HG02798 (cell line): Measurements from ENCODE around the gene SEMA4D.

Source experiments
- ATAC-seq: cut with Tn5 transposase; IDR thresholded peaks from one replicate; pipeline ENCODE4 v1.9.1; 2021; ENCODE audit warnings: mild to moderate bottlenecking; ENCODE audit not compliant: unreplicated experiment, poor library complexity

The SEMA4D gene

DNA sequence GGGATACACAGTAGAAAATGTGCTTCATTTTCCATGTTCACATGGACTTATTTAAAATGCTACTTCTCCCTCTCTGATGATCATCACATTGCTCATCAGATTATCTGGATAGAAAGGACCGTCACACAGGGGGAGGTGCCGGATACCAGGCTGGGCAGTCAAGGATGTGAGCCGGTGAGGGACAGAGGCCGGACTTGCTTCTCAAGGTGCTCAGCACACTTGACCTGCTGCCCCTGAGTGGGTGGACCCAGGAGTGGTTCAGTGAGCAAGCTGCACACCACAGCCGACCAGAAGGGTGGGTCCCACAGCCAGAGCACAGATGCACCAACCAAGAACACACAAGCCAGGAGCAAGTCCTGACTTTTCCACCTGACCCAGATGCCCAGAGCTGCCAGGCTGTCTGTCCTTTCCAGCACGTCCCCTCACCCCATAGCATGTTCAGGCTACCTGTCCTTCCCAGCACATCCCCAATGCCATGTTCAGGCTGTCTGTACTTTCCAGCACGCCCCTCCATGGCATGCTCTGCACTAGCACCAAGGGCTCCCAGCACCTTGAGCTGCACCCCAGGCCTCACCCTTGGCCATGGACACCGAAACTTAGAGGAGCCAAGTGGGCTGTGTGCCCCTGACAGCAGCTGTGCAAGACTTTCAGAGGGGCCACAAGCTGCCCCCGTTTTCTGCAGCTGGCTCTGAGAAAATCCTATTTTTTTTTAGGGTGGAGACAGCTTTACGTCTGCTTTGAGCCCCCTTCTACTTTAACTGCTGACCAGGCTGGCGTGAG, 101.8 kb downstream of the SEMA4D start:
- no peak for ATAC-seq

DNA sequence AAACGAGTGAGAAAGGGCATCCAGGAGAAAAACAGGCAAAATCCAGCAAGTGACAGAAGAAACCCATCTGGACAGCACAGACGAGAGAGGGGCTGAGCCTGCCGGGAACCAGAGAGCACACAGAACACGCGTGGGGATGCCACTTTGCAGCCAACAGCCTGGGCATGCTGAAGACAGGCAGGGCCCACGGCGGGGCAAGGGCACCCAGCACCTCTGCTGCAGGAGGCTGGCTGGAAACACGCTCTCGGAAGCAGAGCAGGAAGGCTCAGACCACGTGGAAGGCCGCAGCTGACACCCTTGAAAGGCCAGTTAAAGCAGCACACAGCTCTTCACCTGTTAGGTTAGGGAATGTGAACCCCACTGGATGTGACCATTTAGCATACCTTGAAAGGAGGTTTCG, 103.5 kb downstream of the SEMA4D start:
- no peak for ATAC-seq

- ATAC-seq, result no peak
These were observed 106.3 kb downstream of the SEMA4D start for GRCh38 chr9:89391585-89391984.

DNA sequence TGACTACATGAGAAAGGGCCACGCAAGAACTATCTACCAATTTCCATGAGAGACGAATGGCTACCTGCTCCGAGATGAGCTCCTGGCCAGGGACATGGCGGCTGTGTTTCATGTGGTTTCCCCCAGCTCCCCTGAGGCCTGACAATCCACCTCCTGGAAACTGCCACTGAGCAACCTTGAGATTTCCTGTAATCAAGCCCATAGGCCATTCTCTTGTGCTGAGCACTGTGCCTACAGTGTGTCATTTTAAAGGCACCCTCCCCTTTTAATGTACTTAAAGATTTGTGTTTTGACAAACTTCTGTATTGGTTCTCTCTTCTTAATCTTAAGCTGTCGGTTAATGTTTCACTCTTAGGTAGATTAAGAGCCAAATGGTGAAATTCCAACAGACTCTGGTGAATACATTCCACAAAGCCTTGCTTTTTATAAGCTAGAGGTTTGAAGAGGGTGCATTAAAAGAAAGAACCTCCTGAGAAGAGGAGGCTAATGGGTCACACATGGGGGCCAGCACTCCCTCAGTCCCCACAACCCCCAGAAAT, 107.3 kb downstream of the SEMA4D start:
- no peak for ATAC-seq

- no peak for ATAC-seq
These were observed 107.8 kb downstream of the SEMA4D start for GRCh38 chr9:89390068-89390555.

GRCh38 chr9:89388868-89389177, 109.1 kb downstream of the SEMA4D start:
- ATAC-seq, result no peak

- ATAC-seq, result no peak
These were observed 109.6 kb downstream of the SEMA4D start for GRCh38 chr9:89388084-89388867.

GRCh38 chr9:89387197-89387849, 110.6 kb downstream of the SEMA4D start:
- no peak for ATAC-seq

DNA sequence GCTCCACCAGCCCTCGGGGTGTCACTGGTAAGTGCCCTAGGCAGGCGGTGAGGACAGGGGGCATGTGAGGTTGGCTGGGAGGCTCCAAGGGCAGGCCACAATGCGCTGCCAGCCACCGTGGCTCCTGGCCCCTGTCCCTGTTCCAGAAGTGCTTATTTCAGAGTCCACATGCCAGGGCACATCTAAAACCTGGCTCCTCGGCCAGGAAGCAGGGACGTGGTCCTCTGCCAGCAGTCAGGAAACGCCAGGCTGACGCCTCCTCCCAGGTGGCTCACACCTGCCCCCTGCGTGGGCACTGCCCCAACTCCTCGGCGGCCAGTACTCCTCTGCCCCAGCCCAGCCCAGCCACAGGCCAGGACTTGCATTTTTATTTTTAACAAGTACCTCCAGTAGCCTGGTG, 111.1 kb downstream of the SEMA4D start:
- no peak for ATAC-seq

DNA sequence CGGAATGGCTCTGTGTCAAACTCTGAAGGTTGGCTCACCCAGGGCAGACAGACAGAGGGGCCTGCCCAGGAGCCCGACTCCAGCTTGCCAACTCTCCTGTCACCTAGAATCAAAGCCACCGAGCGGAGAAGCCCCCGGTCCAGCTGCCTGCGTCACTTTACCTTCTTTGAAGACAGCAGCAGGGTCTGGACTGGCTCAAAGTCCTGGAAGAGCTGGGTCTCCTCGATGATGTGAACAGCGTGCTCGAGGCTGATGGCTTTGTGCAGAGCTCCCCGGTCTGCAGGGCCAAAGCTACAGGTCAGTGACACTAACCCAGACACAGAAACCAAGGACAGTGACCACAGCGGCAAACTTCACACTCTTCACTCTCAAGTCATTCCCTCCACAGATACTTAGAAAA, 111.7 kb downstream of the SEMA4D start:
- no peak for ATAC-seq

GRCh38 chr9:89384783-89385182, 113.1 kb downstream of the SEMA4D start:
- ATAC-seq, result no peak

DNA sequence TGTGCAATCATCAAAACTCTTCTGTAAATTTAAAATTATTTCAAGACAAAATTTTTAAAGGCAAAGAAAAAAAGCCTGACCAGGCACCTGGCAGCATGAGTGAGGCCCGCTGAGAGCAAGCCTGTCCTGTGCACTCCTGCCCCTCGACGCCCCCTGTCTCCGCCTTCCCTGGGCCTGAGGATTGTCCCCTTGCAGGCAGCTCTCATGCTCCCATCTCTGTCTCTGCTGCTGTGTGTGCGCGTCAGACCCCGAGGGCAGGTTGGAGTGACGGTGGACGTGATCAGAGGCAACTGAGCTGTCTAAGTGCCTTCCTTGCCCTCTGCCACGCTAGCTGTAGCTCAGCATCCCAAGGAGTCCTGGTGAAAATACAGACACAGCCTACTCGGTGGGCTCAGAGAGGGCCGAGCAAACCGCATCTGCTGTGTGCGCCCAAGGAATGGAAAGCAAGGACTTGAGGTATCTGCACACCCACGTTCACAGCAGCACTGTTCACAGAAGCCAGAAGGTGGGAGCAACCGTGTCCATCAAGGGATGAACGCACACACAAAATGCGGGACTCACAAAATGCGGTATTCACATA, 114.1 kb downstream of the SEMA4D start:
- ATAC-seq, result no peak

- ATAC-seq, result no peak
These were observed 114.7 kb downstream of the SEMA4D start for GRCh38 chr9:89383030-89383720.

DNA sequence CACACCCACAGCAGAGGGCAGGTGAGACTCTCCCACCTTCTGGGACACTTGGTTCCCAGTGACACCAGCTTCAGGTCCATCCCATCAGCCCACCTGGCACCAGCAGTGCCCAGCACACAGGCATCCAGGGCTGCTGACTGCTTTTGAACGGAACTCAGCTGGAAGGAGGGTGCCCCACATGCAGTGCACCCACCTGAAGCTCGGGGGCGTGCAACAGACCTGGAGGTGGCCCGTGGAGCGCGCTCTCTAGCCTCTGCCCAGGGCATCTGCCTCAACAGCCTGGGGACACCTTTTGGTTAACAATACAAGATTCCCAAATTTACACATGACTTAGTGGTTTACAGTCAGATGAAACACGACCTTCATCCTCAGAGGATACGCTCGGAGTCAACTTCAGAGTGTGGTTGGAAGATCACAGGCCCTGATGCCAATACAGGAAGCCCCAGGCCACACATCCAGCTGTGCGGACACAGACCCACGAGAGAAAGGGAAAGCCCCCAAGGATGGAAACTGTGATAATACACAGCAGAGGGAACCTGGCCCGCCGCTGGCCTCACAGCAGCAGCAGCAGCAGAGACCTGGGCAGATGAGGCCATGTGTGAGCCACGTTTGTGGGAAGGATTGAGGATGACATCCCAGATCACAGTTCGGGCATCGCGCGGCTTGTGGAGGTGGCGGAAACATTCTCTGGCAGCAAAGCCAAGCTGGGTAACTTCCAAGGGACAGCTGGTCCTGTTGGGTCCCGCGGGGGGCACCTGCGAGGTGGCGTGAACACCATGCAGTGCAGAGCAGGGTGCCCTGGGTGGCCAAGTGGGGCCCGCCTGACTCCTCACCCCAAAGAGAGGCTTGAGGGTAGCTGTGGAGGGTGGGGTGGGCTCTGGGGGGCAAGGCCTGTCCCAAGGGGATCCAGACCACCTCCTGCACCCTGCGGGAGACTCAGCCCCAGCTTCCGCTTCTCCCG, 115.6 kb downstream of the SEMA4D start:
- ATAC-seq, result no peak

GRCh38 chr9:89381308-89381609, 116.7 kb downstream of the SEMA4D start:
- no peak for ATAC-seq

GRCh38 chr9:89380437-89381307, 117.2 kb downstream of the SEMA4D start:
- ATAC-seq, result no peak

GRCh38 chr9:89379508-89380115, 118.3 kb downstream of the SEMA4D start:
- no peak for ATAC-seq

GRCh38 chr9:89379031-89379430, 118.9 kb downstream of the SEMA4D start:
- no peak for ATAC-seq
